Stimulated activated CD4-positive, alpha-beta T cell treated with anti-CD3 and anti-CD28 coated beads, Interleukin-4, amount 100 ng/mL, for 24 hours (primary cell): Measurements from ENCODE around the gene TYW3.

ENCODE experiments used
- DNase-seq: peaks from one replicate; pipeline ENCODE4 v3.0.0-alpha.2; 2020

The TYW3 gene, protein sequence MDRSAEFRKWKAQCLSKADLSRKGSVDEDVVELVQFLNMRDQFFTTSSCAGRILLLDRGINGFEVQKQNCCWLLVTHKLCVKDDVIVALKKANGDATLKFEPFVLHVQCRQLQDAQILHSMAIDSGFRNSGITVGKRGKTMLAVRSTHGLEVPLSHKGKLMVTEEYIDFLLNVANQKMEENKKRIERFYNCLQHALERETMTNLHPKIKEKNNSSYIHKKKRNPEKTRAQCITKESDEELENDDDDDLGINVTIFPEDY

DNA sequence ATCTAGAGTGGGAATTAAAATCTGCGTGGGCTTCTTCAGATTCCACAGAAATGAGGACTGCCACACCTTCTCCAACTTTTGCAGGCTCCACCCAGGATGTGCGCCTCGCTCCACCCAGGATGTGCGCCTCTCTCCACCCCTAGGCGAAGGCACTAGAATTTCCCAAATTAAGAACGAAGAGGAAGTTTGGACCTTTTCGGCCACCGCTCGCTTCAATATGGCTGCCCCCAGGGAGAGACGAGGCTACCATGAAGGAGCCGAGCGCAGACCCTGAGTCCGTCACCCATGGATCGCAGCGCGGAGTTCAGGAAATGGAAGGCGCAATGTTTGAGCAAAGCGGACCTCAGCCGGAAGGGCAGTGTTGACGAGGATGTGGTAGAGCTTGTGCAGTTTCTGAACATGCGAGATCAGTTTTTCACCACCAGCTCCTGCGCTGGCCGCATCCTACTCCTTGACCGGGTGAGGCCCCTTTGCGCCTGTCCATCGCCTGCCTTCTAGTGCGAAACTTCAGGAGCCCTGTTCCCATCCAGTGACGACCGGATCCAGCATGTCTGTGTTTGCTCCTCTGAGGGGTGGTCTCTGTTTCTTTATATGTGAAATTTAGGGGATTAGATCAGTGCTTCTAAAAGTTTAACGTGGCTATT, at the start of gene TYW3, which contains the start of gene CRYZ:
TSS of gene TYW3 (plus strand) at position 193 of the 644 bp plus-strand sequence. CDS start at position 286, 93 bp downstream.
TSS of gene CRYZ (minus strand) at position 91 of the 644 bp plus-strand sequence. CDS start 8,229 bp downstream, outside the sequence.
- DNase-seq = peak; percentile 89

DNA sequence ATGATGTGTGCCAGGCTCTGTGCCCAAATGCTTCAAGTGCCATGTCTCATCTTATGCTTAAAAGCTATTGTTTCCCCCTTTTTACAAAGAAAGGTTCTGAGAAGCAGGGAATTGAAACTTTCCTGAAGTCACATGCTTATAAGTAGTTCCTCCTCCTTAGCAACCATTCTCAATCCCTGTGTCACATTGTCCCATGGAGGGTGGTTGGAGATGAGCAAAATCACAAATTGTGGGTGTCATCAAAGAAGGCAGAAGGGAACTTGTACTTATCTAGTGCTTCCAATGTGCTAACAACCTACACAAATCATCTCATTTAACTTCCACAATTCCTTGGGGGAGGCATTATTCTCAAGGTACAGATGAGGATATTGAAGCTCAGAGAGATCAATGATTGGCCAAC, 49.3 kb upstream of the TYW3 start:
- no peak for DNase-seq

GRCh38 chr1:74684301-74684700, 48.7 kb upstream of the TYW3 start:
- no peak for DNase-seq

DNA sequence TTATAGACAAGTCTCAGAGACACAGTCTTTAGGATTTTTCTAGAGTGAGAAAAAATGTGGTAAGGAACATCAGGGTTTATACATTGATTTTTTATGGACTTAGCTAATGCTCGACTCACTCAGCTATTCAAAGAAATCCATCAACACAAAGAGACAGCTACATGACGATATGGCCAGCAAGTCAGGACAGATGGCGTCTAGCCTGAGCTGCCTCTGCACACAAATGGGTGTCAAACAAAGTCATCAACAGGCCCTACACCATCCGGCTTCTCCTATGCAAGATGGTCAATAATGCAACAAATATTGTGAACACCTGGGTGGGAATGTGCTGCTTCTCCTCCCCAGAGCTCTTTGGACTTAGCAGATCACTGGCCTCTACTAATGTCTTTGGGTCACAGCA, 46.0 kb upstream of the TYW3 start:
- DNase-seq = no peak

GRCh38 chr1:74689621-74690363, 43.2 kb upstream of the TYW3 start:
- peak; percentile 57 for DNase-seq

DNA sequence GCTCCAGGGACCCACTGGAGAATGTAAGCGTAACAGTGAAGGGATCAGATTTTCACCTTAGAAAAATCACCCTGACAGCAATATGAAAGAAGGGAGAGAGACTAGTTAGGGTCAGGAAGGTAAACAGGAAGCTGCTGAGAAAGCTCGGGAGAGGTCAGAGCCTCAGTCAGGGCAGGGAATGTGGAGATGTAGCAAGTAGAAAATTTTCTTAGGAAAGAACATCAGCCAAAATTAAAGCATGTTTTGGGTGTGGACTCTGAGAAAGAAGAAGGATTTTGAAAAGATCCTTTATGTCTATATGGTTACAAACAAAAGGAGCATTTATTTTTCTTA, 42.6 kb upstream of the TYW3 start:
- no peak for DNase-seq

GRCh38 chr1:74690909-74691308, 42.0 kb upstream of the TYW3 start:
- no peak for DNase-seq

DNA sequence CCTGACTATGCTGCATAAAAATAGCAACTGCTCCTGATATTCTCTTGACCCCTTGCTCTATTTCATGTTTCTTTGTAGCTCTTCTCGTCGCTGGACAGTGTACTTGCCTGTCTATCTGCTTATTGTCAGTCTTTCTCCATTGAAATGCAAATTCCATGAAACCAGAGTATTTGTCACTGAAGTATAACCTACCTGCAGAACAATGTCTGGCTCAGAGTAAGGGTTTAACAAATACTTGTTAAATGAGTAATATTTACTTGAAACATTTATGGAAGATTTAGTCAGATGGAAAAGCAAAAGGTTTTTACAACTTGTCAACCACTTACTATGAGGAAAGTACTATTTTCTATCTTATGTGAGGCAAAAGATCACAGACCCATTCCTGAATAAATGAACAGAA, 39.5 kb upstream of the TYW3 start:
- DNase-seq = no peak

DNA sequence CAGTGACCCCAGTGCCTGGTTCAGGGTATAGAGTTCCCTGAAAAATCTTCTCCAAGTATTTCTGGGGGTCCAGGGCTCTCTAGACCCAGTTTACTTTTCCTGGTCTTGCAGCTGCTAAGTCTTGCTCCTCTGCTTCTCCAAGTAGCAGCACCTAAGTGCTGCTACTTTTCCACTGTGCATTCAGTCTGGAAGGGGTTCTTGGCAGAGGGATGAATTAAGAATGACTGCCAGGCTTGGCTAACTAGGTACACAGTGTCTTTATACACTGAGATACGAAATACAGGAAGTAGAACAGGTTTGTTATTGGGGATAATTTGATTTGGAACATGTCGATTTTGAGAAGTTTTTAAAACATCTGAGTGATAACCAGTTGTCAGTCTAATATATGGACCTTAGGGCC, 35.1 kb upstream of the TYW3 start:
- DNase-seq = no peak

DNA sequence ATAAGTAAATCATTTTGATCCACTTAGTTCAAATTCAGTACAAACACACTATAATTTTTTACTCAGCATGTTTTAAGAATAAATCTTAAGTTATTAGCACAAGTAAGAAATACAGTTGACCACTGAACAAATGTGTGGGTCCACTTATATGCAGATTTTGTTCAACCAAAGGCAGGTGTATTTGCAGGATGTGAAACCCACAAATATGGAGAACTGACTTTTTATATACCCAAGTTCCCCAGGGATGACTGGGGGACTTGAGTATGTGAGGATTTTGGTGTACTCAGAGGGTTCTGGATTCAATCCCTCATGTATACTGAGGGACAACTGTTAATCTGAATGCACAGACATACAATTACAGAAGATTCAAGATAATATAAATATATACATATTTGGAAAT, 33.6 kb upstream of the TYW3 start:
- no peak for DNase-seq

DNA sequence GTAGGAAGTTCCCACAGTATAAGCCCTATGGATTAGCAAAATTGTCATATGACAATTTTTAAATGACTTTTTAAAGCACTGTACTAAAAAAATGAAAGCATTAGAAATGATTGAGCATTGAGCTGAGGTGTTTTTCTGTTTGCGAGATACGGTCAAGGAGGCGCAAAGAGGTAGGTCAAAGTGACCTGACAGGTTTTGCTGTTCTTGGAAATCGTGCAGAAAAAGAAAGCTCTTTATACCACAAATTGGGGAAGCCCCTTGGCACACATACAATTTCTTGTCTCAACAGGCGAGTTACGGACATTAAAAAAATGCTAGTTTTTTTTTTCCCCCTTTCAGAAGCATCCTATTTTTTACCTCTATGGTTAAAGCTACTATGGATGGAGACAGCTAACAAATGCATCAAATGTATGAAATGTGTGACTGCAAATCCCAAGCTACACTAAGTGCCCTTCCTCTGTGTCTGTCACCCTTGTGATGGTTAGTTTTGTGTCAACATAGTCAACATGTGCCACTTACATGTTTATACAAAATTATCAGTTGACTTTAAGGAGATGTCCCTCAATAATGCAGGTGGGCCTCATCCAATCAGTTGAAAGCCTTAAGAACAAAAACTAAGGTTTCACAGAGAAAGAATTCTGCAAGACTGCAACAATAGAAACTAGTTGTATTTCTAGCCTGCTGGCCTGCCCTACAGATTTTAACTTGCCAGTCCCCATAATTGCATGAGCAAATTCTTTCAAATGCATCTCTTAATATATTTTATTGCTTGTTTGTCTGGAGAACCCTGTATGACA, 29.4 kb upstream of the TYW3 start:
- no peak for DNase-seq

DNA sequence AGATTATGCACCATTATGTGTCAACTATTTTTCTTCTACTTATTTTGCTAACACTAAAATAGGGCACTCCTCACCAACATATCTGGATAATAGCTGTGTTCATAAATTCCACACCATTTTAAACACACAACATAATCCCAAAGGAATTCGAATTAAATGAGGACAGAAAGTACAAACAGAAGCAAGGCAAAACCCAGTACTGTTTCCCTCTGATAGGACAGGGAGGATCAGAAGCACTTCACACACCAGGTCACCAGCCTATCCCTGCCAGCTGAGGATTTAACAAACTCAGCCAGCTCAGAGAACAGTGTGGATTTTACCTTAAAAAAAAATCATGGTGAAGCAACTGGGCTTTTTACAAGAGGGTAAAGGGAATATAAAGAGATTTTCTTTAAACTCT, 20.1 kb upstream of the TYW3 start:
- DNase-seq = no peak

DNA sequence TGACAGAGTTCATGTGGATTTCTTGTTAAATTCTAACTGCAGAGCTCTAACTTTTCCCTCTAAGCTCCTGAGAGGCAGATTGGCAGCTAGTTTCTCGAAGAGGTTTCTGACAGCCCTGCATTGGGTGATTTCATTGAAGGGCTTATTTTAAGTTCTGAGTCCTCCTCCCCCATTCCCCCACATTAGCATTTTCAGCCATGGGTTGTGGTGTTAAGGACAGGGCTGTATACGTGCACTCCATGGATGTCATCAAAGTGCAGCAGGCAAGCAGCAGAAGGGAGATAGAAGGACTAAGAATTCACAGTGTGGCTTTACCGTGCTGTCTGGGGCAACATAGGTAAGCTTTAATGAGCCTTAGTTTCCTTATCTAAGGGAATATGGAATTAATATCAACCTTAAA, 19.1 kb upstream of the TYW3 start:
- no peak for DNase-seq

GRCh38 chr1:74714429-74715235, 18.3 kb upstream of the TYW3 start:
- no peak for DNase-seq

DNA sequence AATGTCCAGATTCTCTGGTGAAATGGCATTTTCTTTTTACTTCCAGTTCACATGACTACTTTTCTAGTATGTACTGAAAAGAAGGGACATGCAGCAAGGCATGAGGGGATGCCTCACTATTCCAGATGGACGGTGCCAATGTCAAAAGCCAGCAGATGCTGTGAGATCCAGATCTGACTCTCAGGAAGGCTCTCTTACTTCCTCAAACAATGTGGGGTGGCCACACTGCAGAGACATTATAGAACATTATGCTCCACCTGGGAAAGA, 17.8 kb upstream of the TYW3 start:
- no peak for DNase-seq

DNA sequence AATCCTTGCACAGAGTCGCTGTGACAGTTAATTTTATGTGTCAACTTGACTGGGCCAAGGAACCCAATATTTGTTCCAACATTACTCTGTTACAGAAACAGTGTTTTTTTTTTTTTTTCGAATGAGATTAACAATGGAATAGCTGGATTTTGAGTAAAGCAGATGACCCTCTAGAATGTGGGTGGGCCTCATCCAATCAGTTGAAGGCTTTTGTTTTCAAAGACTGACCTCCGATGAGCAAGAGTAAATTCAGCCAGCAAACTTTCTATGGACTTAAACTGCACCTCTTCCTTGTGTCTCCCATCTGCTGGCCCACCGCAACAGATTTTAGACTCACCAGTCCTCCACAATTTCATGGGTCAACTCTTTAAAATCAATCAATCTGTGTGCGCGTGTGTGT, 17.1 kb upstream of the TYW3 start:
- DNase-seq = no peak

DNA sequence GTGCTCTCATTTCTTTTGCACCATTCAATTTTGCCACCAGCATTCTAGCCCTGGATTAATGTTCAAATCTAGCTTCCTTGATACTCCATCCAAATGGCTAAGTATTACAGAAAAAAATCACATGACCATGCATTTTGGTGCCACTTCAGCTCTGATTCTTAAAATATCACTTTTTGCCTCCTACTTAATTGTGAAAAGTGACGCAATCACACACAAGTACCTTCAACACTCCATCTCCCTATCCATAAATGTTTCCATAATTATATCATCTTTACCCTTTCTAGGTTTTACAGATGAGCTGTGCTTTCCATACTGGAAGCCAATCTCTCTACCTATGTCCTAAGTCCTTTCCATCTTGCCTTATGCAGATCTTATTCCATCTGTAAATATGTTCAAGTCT, 16.1 kb upstream of the TYW3 start:
- no peak for DNase-seq

DNA sequence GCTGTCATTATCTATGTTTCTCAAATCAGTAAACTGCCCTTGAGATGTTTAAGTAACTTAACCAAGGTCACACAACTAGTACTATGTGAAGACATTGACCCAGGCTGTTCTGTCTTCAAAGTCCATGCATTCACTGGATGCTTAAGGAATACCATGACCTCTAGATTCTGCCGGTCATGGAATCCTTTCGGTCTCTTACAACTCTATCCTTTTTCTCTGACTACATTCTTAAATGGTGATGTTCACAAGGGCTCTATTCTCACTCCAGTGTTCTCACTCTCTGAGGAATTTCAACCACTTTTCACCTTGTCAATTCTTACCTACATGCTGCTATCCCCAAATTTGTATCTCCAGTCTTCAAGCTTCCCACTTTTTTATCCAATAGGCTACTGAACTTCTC, 15.3 kb upstream of the TYW3 start:
- DNase-seq = no peak

DNA sequence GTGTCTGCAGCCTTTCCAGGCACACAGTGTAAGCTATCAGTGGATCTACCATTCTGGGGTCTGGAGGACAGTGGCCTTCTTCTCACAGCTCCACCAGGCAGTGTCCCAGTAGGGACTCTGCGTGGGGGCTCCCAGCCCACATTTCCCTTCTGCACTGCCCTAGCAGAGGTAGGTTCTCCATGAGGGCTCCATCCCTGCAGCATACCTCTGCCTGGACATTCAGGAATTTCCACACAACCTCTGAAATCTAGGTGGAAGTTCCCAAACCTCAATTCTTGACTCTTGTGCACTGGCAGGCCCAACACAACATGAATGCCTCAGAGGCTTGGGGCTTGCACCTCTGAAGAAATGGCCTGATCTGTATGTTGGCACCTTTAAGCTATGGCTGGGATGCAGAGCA, 6.9 kb upstream of the TYW3 start:
- no peak for DNase-seq

GRCh38 chr1:74728736-74729135, 4.2 kb upstream of the TYW3 start:
- DNase-seq = no peak

GRCh38 chr1:74729741-74730478, 3.0 kb upstream of the TYW3 start:
- DNase-seq = no peak

GRCh38 chr1:74731399-74732052, 1.4 kb upstream of the TYW3 start:
- DNase-seq = no peak
